Activated CD8-positive, alpha-beta memory T cell treated with anti-CD3 and anti-CD28 coated beads, Interleukin-2, amount 50 U/mL, for 24 hours (primary cell): ENCODE measurements around the gene B4GALNT4.
A peak's percentile ranks its signal among the peaks of the same experiment; 100 is the strongest.
"Not testable (repeated sequence)": the region's sequence is repeated elsewhere in the genome, so short reads cannot be mapped to it uniquely, and the experiment has no call there.

ENCODE experiments used
- DNase-seq: peaks from one replicate; pipeline ENCODE4 v3.0.0-alpha.2; 2020; ENCODE audit errors: extremely low read depth

Gene B4GALNT4

DNA sequence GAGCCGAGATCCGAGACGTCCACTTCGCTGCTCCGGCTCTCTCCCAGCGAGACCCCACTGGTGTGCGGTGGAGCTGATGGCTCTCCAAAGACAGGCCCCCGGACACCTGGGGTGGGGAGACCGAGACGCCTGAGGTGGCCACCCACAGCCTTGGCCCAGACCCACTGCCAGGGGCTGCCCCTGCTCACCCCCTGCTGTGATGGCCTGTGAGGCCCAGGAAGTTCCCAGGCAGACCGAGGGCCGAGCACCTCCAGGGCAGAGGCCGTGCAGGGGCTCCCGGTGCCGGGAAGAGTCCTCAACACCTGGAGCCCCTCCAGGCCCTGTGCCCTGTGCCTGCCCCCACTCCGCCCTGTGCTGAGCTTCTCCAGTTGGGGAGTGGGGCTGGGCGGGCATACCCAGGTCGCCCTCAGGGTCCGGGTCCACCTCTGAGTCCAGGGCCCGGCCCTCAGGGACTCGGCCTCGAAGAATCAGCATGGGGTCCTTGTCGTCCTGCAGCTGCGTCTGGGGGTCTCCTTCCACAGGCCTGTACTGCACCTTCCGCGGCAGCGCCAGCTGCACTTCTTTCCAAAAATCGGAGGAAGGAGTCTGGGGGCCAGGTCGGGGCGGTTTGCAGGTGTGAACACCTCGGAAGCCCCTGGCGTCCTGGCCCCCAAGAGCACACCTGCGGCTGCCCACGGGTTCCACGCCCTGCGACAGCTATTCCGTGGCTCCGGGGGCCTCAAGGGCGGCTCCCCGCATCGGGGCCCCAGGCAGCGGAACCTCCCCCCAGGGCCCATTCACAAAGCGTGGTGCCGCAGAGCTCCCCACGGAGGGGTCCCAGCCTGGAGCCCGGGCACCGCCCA lies 36.9 kb downstream of the B4GALNT4 start:
- DNase-seq: no peak

DNA sequence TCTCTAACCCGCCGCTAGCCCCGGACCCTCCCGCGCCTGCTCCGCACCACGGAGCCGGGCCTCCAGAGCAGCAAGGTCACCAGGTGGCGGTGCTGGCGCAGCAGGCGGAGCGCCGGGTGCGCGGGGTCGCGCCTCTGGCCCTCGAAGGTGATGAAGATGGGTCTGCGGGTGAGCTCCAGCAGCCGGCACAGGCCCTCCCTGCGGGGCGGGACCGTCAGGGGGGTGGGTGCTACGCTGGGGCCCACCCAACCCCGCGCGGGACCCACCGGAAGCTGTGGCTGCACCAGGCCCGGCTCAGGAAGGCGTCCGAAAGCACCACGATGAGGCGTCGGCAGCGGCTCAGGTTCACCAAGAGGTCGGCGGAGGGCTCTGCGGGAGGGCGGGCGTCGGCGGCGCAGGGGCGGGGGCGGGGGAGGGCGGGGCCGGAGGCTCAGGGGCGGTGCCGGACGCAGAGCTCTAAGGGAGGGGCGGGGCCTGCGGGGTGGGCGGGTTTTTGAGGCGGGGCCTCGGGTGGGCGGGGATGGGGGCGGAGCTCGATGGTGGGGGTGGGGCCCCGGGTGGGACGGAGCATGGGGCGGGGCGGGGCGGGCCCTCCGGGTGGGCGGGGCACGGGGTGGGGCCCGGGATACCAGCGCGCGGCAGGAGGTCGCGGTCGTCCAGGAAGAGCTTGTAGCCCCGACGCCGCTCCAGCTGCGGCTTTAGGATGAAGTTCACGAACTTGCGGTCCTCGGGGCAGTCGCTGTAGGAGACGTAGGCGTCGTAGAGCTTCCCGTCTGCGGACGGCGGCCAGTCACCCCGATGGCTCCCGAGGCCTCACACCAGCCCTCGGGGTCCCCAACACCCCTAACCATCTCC lies 37.7 kb downstream of the B4GALNT4 start:
- DNase-seq: peak; percentile 81

DNA sequence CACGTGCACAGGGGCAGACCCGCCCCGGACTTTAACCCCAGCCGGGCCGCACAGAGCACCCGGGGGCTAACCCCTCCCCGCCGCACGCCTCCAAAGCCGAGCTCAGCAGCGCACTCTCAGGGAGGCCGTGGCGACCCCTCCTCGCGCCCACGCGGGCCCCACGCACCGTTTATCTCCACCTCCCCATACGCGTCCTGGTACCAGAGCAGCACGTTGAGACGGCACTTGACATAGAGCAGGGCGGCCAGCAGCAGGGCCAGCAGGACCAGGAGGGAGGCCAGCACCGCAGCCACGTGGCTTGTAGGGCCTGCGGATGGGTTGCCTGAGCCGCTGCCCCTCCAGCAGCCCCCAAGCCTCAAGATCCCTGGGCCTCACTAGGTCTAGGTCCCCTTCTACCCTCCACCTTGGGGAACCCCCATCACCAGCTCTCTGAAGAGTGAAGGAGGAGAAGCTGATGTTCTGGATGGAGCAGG lies 38.4 kb downstream of the B4GALNT4 start:
- no peak for DNase-seq

- no peak for DNase-seq
Measured at GRCh38 chr11:408154-409007, 39.1 kb downstream of the B4GALNT4 start.

DNA sequence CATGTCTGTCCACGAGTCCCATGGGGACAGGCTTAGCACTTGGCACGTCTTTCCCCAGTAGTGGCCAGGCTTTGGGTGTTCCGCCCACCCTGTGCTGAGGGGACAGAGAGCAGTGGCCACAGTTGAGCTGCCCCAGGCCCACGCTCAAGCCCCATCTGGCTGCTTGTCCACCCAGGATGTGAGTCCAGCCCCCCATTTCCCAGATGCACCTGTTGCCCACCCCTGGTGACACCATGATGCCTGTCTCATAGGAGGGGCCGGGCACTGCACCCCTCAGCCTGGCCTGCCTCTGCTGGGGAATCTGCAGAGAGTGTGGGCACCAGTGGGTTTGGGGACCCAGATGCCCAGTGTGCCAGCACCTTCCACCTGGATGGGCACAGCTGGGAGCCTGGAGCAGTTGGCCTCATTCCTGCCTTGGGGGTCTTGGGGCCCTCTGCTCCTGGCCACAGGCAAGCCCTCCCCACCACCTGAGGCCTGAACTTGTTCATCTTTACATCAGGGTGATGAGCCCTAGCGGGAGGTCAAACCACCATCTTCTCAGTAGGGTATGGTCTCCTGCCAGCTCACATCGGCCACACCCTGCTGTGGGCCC lies 39.8 kb downstream of the B4GALNT4 start:
- DNase-seq: no peak

DNA sequence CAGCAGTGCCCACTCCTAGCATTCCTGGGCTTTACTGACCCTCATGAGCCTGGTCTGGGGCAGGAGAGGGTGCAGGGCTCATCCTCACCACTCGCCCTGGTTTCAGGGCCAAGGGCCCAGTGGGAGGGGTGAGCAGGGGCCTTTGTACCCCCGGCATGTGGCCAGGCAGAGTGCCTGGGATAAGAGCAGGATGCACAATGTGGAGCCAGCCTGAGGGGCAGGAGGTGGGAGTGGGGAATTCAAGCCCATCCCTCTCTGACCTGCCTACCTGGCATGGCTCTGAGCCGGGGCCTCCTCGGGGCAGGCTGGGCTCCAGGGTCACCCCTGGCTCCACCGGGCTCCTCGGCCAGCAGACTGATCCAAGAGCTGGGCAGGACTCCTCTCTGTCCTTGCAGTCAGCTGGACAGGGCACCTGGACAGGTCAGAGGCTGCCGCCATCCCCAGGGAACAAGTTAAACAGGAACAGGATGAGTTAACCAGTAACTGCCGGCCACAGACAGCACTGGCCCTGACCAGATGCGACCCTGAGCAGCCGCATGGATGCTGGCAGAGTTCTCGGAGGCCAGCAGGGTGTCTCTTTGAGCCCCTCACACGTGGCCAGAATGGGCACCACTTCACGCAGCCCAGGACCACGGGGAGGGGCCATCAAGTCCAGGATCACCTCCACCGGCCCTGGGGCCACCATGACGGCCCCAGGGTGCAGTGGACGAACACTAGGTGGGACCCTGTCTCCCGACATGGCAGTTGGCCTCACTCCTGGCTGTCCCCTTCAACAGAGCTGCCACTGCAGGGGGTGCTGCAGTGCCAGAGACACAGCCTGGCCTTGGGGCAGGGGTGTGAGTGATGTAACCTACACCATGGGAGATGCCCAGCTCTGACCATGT lies 40.5 kb downstream of the B4GALNT4 start:
- DNase-seq: no peak

- not testable (repeated sequence) for DNase-seq
Measured at GRCh38 chr11:410711-411110, 41.4 kb downstream of the B4GALNT4 start.

DNA sequence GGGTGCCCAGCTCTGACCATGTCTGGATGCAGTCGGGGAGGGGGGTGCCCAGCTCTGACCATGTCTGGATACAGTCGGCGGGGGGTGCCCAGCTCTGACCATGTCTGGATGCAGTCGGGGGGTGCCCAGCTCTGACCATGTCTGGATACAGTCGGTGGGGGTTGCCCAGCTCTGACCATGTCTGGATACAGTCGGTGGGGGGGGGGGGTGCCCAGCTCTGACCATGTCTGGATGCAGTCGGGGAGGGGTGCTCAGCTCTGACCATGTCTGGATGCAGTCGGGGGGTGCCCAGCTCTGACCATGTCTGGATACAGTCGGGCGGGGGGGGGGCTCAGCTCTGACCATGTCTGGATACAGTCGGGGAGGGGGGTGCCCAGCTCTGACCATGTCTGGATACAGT lies 42.2 kb downstream of the B4GALNT4 start:
- not testable (repeated sequence) for DNase-seq

DNA sequence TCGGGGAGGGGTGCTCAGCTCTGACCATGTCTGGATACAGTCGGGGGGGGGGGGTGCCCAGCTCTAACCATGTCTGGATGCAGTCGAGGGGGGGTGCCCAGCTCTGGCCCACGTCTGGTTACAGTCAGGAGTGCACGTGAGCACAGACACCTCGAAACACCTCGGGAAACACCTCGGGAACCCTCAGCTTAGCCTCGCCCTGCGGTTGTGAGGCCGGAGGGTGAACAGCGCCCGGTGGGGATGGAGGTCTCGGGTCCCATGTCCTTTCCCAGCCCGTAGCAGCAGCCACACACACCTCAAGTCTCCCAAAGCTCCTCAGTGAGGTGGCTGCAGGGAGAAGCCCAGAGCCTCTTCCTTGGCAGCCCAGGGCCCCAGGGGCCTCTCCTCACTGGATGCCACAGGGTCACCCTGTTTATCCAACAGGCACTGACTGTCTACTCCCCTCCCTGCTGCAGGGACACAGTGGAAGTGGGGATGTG lies 43.4 kb downstream of the B4GALNT4 start:
- no peak for DNase-seq

DNA sequence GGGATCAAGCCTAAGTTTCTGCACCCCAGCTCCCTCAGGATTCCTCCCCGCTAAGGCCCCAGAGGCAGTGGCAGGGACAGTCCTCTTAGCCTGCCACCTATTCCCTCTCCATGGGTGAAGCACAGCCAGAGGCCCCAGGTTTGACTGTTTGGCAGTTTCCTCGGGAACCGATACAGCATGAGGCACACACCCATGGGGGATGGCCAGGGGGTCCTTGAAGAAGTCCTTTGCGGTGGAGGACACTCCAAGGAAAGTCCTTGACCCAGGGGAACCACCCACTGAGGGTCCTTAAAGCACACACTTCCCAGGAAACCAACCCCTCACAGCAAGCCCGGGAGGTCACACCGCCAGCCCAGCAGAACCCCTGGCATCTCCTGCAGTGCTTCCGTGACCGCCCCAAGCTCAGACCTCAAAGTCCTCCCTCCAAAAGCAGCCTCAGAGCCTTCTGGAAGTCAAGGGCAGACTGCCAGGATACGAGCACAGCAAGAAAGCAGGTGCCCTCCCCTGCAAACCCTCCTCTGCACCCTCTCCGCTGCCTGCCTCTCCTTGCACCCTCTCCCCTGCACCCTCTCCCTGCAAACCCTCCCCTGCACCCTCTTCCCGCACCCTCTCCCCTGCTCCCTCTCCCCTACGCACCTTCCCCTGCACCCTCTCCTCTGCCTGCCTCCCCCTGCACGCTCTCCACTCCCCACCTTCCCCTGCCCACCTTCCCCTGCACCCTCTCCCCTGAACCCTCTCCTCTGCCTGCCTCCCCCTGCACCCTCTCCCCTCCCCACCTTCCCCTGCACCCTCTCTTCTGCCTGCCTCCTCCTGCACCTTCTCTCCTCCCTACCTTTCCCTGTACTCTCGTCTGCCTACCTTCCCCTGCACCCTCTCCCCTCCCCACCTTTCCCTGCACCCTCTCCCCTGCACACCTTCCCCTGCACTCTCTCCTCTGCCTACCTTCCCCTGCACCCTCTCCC lies 44.1 kb downstream of the B4GALNT4 start:
- no peak for DNase-seq

DNA sequence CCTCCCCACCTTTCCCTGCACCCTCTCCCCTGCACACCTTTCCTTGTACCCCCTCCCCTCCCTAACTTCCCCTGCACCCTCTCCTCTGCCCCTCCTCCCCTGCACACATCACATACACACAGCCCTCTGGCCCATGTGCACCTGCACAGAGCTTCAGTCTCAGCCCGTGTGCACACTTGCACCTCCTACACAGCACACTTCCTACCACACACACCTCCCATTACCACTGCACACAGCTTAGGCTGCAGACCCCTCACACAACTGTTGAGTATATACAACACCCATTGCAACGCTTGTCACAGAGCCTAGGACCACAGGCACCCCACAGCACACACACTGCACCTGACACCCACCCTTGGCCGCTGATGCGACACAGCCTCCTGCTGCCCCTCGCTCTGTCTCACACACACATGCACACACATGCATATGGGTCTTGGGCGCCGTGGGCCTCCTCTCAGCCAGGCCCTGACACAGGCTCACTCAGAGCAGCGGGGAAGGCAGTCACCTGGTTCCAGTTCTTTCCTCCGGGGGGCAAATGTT lies 45.1 kb downstream of the B4GALNT4 start:
- no peak for DNase-seq

DNA sequence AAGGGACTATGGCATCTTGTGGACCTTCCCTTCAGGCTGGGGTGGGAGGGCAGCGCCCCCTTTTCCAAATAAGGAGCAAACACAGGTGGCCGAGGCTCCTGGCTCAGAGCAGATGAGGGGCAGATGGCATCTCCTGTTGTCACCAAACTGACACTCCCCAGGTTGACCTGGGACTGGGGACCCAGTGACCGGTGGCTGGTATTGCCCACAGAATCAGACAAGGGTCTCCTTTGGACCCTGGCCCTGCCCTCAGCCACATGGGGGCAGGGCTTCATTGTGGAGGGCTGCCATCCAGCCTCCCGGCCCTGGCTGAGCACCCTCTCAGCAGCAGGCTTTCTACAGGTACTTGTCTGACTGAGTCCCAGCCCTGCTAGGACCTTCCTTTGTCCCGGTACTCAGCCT lies 46.3 kb downstream of the B4GALNT4 start:
- no peak for DNase-seq

- no peak for DNase-seq
Measured at GRCh38 chr11:416051-416756, 46.9 kb downstream of the B4GALNT4 start.

DNA sequence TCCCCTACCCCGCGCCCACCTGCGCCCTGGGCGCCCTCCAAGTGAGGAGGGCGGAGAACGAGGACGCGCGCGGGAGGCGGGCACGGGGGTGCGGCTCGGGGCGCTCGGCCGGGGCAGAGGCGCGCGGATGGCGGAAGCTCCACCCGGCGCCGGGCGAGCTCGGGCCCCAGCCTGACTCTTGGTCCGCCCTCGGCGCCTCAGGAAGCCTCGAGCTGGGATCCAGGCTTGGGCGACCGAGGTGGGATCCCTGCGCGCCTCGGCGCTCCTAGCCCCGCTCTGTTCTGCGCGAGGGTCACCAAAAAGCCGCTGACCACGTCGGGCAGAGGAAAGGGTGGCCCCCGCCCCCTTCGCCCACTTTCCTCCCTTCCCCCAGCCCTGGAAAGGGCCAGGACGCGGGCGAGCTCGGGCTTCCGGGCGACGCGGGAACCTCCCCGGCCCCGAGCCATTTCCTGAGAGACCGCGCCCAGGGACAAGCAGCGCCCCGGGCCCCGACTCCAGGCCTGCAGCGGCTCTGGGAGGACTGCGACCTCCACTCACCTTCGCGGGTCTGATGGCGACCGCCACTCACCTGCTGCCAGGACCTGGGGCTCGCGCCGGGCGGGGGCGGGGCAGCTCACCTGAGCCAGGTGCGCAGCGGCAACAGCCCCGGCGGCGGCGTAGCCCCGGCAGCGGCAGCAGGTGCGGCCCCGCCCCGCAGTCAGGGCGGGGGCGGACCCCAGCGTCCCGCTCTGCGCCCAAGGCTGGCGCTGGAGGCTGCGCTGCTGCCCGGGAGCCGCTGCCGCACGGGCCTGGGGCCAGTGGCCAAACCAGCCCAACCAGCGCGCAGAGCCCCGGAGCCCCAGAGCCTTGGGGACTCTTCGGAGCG lies 47.7 kb downstream of the B4GALNT4 start:
- DNase-seq: no peak

DNA sequence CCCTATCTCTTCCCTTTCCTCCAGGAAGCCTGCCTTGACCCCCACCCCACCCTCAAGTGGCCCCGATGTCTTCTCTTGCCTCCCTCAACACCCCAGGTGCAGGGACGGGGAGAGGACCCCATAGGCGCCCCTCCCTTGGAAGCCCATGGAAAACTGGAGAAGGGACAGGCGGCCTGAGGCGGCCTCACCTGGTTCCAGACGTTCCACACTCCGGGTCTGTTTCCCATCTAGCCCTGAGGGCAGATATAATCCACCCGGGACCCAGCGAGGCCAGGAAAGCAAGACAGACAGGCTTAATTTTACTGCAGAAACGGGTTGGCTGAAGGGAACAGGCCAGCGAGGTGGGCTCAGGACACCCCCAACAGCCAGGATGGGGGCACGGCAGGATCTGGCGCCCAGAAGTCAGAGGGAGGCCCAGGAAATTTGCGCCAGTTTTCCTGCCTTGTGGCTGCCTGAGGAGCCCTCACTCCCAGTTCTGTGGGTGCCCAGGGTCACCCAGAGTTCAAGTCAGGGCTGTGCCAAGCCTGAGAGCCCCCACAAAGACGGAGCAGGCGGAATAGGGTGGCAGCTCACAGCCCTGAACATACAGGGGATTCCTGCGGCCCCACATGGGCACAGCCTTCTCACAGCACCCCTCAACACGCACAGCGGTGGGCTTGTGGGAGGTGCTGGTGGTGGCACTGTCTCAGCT lies 48.5 kb downstream of the B4GALNT4 start:
- no peak for DNase-seq
